Activated naive CD8-positive, alpha-beta T cell treated with anti-CD3 and anti-CD28 coated beads, Interleukin-2, amount 10 ng/mL, durations not matched to agents 7 days and 5 days (primary cell): ENCODE measurements around the gene HINT2. TPM values are rescaled to one million over a fixed set of nuclear protein-coding genes. Genes with fewer than 3 reads are reported as not detected.

Source experiments
- ATAC-seq: fragments of 150-1000 bp; cut with Tn5 transposase; one replicate; pipeline ENCODE4 v1.10.0; 2021; ENCODE audit warnings: low read depth, moderate library complexity
- POLR2A ChIA-PET: fragments of 350-600 bp; sonication (Branson Sonifier 250); formaldehyde crosslinking; loops from one replicate; lab custom pipeline; 2021; ENCODE audit warnings: antibody characterized with exemption; lab: Charles Lee
- DNase-seq: peaks from one replicate; pipeline ENCODE4 v3.0.0; 2021
- H3K27ac Mint-ChIP-seq: one replicate; pipeline ENCODE4 v1.8.0; 2022; ENCODE audit warnings: mild to moderate bottlenecking, mixed read lengths
- H3K27me3 Mint-ChIP-seq: one replicate; pipeline ENCODE4 v1.8.0; 2022; ENCODE audit warnings: mild to moderate bottlenecking, moderate library complexity, mixed read lengths
- H3K36me3 Mint-ChIP-seq: one replicate; pipeline ENCODE4 v1.8.0; 2021; ENCODE audit warnings: mild to moderate bottlenecking, mixed read lengths
- H3K4me1 Mint-ChIP-seq: one replicate; pipeline ENCODE4 v1.8.0; 2021; ENCODE audit warnings: mixed read lengths
- H3K4me3 Mint-ChIP-seq: one replicate; pipeline ENCODE4 v1.8.0; 2022; ENCODE audit warnings: mild to moderate bottlenecking, moderate library complexity, mixed read lengths
- H3K9me3 Mint-ChIP-seq: one replicate; pipeline ENCODE4 v1.8.0; 2021; ENCODE audit warnings: mixed read lengths
- total RNA-seq, 2 experiments: library from RNA; stranded (reverse); gene quantifications; one replicate each; pipeline ENCODE4 v1.2.3, GENCODE V29; 2021

HINT2 gene
- total RNA-seq, 2 experiments from 2014 or later, result 54.3 to 56.4 TPM

DNA sequence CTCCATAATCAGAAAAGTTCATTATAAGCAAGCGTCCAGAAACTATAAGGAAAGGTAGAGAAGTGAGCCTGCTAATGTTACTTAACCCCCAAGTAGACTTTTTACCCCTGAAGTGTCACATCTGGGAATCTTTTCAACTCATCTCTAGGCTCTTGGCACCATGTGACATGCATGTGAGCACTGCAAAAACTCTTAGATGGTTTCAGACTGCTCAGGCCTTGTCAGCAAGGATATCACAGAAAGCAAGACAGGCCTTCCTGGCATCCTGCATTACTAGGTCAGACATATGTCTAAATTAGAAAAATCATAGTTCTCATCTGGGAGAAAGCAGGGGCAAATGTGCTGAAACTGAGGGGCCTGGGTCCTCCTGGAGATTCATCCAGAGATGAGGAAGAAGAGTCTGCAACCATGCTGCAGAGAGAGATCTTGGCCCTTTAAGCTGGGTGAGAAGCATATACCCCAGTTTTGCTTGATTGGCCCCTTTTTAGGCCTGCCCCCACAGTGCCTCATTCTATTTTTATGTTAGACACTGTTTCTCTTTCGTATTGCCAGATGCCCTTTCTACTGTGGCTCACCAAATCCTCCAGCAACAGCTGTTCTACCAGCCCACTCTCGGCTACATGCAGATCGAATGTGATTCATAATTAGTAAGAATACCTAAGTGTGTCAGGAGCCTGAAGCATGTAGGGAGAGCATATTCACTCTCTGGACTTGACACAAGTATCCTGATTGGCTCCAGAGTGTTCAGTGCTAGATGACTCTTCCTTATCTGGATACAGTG is 33.1 kb upstream of the HINT2 start:
- POLR2A ChIA-PET, result no interaction called here
- Mint-ChIP-seq H3K36me3 (peaks cover 2% of the 10 kb centered on the region), H3K4me1 (peaks cover 25% of the 10 kb centered on the region), H3K27me3 (peaks cover 3% of the 10 kb centered on the region), H3K27ac (peak overlapping the region; percentile 35), H3K4me3 (peak overlapping the region; percentile 1), H3K9me3 (no peaks in the 10 kb centered on the region)
- ATAC-seq (peak; percentile 49), DNase-seq (no peak)

DNA sequence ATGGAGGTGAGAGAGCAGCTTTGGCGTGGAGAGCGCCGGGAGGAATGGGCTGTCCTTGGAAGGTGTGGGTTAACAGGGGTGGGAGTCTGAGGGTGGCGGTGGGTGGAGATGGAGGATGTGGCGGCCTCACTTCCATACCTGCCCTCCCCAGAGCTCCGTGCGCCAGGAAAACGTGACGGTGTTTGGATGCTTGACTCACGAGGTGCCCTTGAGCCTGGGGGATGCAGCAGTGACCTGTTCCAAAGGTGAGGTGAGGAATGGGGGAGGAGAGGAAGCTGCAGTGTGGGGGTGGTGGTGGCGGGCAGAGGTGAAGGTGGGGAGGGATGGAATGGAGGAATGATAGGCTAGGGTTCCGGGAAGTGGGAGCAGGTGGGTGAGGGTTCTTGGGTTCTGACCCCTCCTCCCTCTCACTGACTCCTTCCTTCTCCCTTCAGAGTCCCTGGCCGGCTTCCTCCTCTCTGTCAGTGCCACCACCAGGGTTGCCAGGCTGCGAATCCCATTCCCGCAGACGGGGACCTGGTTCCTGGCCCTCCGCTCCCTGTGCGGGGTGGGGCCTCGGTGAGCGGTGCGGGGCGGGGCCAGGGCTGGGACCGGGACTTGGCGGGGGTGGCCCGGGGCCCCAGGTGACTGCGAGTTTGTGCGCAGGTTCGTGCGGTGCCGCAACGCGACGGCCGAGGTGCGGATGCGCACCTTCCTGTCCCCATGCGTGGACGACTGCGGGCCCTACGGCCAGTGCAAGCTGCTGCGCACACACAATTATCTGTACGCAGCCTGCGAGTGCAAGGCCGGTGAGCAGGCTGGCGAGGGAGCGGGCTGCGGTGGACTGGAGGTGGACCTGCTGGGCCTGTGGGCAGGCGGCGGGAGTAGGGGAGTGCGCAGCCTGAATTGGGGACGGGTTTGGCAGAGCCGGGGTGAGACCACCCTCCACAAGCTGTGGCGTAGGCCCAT is 31.3 kb upstream of the HINT2 start:
- Mint-ChIP-seq H3K4me1 (peaks cover 26% of the 10 kb centered on the region), H3K27ac (no peak overlapping the region), H3K9me3 (no peaks in the 10 kb centered on the region), H3K4me3 (peak overlapping the region; percentile 9), H3K27me3 (peaks cover 3% of the 10 kb centered on the region), H3K36me3 (peaks cover 2% of the 10 kb centered on the region)
- no peak for ATAC-seq
- no peak for DNase-seq
- POLR2A ChIA-PET, result interaction anchor here (0.6 to 0.9 kb wide), 2 partner anchors 12 to 17 kb away, joined by 3 to 6 read pairs; partner anchors contain the start of genes FAM221B and TMEM8B

DNA sequence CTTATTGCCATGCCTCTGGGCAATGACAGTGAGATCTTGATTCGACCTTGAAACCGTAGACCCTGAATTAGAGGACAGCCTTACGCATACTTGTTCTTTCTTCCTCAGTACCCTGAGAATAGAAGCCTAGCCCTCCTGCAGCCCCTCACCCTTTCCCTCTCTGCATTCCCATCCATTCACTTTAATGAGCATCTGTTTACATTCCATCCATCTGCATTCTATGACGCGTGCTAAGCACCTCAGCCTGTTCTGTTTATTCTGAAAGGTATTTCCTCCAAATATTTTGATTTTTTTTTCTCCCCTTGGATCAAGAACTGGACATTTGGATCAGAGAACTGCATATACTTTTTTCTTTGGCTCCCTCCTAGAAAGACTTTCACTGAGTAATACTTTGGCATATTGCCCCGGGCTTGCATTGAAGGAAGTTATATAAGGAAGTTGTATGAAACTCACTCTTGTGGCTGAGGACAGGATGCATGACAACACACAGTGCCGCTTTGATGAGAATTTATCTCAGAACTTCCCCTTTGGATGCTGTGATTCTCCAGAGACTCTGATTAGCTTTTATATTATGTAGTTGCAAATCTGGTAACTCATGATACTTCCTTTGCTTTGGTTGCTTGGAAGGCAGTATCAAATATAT is 29.9 kb upstream of the HINT2 start:
- peak overlapping the region; percentile 30 for H3K27ac Mint-ChIP-seq
- peak overlapping the region; percentile 19 for H3K4me3 Mint-ChIP-seq
- no peak for DNase-seq
- H3K4me1 Mint-ChIP-seq, result peaks cover 26% of the 10 kb centered on the region
- H3K27me3 Mint-ChIP-seq, result no peaks in the 10 kb centered on the region
- POLR2A ChIA-PET, result interaction anchor here (0.9 kb wide), 1 partner anchor 13 kb away, joined by 3 read pairs; no protein-coding TSS in a partner anchor
- peaks cover 2% of the 10 kb centered on the region for H3K36me3 Mint-ChIP-seq
- H3K9me3 Mint-ChIP-seq, result no peaks in the 10 kb centered on the region
- peak; percentile 75 for ATAC-seq

DNA sequence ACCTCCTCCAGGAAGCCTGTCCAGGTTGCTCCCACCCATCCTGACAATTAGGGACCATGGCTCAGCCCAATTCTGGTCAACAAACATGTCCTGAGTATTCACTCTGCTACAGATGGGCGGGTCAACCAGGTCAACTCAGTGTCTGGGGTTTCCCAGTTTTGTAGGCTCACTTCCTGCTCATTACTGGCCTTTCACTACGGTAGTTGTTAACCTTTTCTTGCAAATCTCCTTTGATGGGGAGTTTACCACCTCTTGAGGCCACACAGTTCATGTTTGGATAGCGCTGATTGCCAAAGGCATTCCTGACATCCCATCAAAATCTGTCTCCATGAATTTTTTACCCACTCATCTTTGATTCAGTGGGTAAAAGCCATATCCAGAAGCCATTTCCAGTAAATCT is 28.0 kb upstream of the HINT2 start:
- H3K27me3 Mint-ChIP-seq, result peaks cover 2% of the 10 kb centered on the region
- H3K4me1 Mint-ChIP-seq, result peaks cover 21% of the 10 kb centered on the region
- POLR2A ChIA-PET, result no interaction called here
- H3K9me3 Mint-ChIP-seq, result no peaks in the 10 kb centered on the region
- no peak overlapping the region for H3K27ac Mint-ChIP-seq
- H3K4me3 Mint-ChIP-seq, result no peak overlapping the region
- peaks cover 2% of the 10 kb centered on the region for H3K36me3 Mint-ChIP-seq
- DNase-seq, result no peak
- ATAC-seq, result no peak

DNA sequence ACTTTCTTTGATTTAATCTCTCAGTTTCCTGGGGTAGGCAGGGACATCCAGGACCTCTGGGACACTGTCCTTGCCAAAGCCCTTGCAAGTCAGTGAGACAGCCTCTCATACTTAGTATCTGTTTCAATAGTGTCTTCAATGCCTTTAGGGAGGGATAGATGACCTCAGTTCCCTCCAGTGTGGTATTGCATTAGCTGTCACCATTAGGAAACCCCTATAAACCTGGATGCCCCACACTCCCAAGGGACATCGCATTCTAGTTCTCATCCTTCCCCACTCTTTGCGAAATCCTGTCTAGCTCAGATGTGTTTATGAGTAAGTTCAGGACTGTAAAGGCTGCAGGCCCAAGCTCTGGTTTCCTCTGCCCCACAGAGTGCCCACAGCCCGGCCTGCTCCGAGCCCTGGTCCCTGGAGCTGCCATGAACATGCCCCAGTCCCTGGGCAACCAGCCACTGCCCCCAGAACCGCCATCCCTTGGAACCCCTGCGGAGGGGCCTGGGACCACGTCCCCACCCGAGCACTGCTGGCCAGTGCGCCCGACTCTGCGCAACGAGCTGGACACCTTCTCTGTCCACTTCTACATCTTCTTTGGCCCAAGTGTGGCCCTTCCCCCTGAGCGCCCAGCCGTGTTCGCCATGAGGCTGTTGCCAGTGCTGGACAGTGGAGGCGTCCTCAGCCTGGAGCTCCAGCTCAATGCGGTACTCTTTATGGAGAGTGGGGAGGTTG is 27.3 kb upstream of the HINT2 start:
- POLR2A ChIA-PET, result no interaction called here
- peaks cover 21% of the 10 kb centered on the region for H3K4me1 Mint-ChIP-seq
- ATAC-seq, result no peak
- H3K4me3 Mint-ChIP-seq, result no peak overlapping the region
- H3K9me3 Mint-ChIP-seq, result no peaks in the 10 kb centered on the region
- peaks cover 2% of the 10 kb centered on the region for H3K27me3 Mint-ChIP-seq
- peak overlapping the region; percentile 48 for H3K27ac Mint-ChIP-seq
- DNase-seq, result no peak
- H3K36me3 Mint-ChIP-seq, result peaks cover 2% of the 10 kb centered on the region

DNA sequence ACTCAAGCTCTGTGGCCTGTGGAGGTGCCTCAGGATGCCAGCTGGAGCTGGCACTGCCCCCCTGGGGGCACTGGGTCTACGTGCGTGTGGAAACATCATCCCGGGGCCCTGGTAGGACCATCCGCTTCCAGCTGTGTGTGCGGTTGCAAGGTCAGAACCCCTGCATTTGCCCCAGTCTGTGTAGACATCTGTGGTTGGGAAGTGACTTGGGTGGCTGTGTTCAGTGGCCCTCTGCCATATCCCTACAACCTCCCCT is 26.7 kb upstream of the HINT2 start:
- DNase-seq (no peak), ATAC-seq (no peak)
- POLR2A ChIA-PET, result no interaction called here
- Mint-ChIP-seq H3K27ac (no peak overlapping the region), H3K9me3 (no peaks in the 10 kb centered on the region), H3K4me3 (no peak overlapping the region), H3K27me3 (peaks cover 2% of the 10 kb centered on the region), H3K4me1 (peaks cover 19% of the 10 kb centered on the region), H3K36me3 (peaks cover 2% of the 10 kb centered on the region)

DNA sequence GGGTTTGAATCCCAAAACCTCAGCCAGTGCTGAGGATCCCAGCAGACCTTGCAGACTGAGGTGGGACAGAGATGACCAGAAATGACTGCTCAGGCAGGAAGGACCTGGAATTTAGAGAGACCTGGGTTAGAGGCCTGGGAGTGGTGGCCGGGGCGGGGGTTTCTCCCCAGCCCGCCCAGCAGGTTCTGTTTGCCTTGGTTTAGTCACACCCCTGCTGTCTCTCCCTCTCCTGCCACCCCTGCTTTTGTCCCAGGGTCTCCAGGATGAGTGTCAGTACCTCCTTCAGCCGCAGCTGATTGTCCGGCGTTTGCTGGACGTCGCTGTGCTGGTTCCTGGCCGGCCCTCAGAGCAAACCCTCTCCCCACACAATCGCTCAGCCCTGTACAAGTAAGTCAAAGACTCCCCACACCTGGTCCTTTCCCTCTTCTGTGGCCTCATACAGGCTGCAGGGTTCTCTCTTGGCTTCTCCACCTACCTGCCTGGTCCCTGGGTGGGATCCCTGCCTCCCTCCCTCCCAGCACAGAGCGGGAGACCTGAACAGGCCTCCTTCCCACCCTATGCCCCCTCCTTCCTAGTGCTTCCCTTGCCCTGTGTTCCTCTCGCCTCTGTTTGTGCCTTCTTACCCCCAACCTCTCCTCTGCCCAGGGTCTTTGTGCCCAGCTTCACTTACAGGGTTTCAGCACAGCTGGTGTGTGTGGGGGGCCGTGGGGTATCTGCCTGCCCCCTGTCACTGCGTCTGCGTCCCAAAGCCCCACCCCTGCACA is 26.2 kb upstream of the HINT2 start:
- Mint-ChIP-seq H3K4me3 (no peak overlapping the region), H3K9me3 (no peaks in the 10 kb centered on the region), H3K27ac (no peak overlapping the region), H3K27me3 (peaks cover 2% of the 10 kb centered on the region), H3K4me1 (peaks cover 19% of the 10 kb centered on the region), H3K36me3 (peaks cover 2% of the 10 kb centered on the region)
- no peak for DNase-seq
- ATAC-seq, result no peak
- POLR2A ChIA-PET, result interaction anchor here (0.8 kb wide), 1 partner anchor 109 kb away, joined by 3 read pairs; the partner anchor contains the start of genes CREB3 and TLN1

DNA sequence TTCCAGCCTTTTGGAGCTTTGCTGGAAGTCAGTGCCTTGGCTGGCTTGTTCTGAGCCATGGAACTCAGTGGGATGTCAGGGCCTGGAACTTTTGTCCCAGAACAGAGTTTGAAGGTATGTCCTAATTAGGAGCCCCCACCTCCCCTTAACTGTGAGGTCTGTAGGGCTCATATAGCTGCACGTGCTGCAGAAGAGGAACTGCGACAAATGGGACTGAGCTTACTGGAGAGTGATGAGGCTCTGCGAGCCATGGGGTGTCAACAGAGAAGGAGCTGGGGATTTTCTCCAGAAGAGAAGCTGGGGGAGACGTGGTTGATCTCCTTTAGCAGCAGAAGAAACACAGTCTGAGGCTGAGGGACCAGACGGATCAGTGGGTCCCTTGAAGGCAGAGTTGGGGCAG is 25.1 kb upstream of the HINT2 start:
- no peak for ATAC-seq
- peaks cover 9% of the 10 kb centered on the region for H3K4me1 Mint-ChIP-seq
- peaks cover 2% of the 10 kb centered on the region for H3K27me3 Mint-ChIP-seq
- no peaks in the 10 kb centered on the region for H3K9me3 Mint-ChIP-seq
- no peak for DNase-seq
- no peak overlapping the region for H3K27ac Mint-ChIP-seq
- POLR2A ChIA-PET, result interaction anchor here (0.8 kb wide), 1 partner anchor 108 kb away, joined by 3 read pairs; the partner anchor contains the start of genes CREB3 and TLN1
- H3K36me3 Mint-ChIP-seq, result no peaks in the 10 kb centered on the region
- H3K4me3 Mint-ChIP-seq, result no peak overlapping the region

DNA sequence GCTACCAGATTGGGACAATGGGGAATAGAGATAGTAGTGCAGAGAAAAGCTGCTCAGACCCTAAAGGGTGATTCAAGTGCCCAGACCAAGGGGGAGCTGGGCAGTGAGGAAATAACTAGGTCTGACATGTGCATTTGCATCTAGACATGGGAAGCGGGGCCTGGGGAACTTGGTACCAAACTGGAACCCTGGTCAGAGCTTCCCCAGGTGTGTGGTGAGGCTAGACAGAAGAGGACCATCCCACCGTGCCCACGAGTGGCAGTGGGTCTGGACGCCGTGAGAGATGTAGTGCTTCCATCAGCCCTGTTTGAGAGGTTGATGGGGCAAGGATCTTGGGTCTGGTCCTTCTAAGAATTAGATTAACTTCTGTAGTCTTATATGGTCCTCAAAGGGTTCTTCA is 21.8 kb upstream of the HINT2 start:
- H3K36me3 Mint-ChIP-seq, result no peaks in the 10 kb centered on the region
- peaks cover 8% of the 10 kb centered on the region for H3K4me1 Mint-ChIP-seq
- H3K9me3 Mint-ChIP-seq, result no peaks in the 10 kb centered on the region
- no peak overlapping the region for H3K27ac Mint-ChIP-seq
- no peak for ATAC-seq
- H3K27me3 Mint-ChIP-seq, result peaks cover 2% of the 10 kb centered on the region
- no peak for DNase-seq
- no peak overlapping the region for H3K4me3 Mint-ChIP-seq
- POLR2A ChIA-PET, result interaction anchor here (0.5 kb wide), 1 partner anchor 806 kb away, joined by 3 read pairs; no protein-coding TSS in a partner anchor

DNA sequence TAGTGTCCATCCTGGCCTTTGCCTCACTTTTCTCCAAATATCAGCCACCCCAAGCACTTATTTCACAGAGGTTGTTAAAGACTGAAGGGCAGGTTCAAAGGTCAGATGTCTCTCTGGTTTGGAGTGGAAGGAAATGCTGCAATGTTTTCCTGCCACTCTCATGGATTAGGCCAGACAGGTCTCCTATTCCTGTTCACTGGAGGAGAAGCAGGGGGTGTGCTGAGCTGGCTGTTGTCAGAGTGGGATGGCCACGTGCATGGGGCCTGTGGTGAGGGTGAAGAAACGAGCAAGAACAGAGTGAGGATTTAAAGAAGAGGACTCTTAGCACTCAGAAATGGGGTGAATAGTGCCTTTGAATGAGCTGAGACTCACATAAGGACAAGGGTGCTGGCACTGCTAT is 20.9 kb upstream of the HINT2 start:
- ATAC-seq (no peak), DNase-seq (no peak)
- Mint-ChIP-seq H3K27ac (no peak overlapping the region), H3K36me3 (no peaks in the 10 kb centered on the region), H3K4me3 (no peak overlapping the region), H3K4me1 (peaks cover 8% of the 10 kb centered on the region), H3K9me3 (no peaks in the 10 kb centered on the region), H3K27me3 (peaks cover 2% of the 10 kb centered on the region)
- POLR2A ChIA-PET, result interaction anchor here (0.5 kb wide), 1 partner anchor 807 kb away, joined by 3 read pairs; no protein-coding TSS in a partner anchor

DNA sequence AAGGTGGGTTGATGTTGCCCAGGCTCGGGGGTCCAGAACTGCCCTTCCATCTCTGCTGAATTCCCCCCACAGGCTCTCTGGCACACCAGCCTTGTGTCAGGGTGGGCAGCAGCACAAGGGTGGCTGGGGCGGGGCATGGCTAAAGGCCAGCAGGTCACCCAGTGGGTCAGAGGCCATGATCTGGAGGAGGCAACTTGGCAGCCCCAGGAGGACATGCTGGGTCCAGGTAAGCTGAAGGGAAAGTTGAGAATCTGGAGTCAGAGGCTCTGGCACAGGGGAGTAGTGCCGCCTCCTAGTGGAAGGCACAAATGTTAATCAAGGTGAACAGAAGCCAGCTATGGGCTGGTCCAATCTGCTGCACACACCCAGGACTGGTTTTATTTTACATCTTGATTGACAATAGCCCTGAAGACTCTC is 20.4 kb upstream of the HINT2 start:
- ATAC-seq (peak; percentile 43), DNase-seq (no peak)
- peaks cover 2% of the 10 kb centered on the region for H3K27me3 Mint-ChIP-seq
- H3K9me3 Mint-ChIP-seq, result no peaks in the 10 kb centered on the region
- peaks cover 8% of the 10 kb centered on the region for H3K4me1 Mint-ChIP-seq
- H3K27ac Mint-ChIP-seq, result no peak overlapping the region
- H3K36me3 Mint-ChIP-seq, result no peaks in the 10 kb centered on the region
- H3K4me3 Mint-ChIP-seq, result no peak overlapping the region
- POLR2A ChIA-PET, result no interaction called here
